Spleen (tissue), 11 donors: Measurements from ENCODE around the gene IRS2. TPM values are rescaled to one million over a fixed set of nuclear protein-coding genes. Genes with fewer than 3 reads are reported as not detected.

ENCODE experiments used
- DNase-seq: peaks from one replicate; pipeline ENCODE4 v3.0.0-alpha.2; 2020
- H3K27ac ChIP-seq, 8 donors: fragments of 200-600 bp; sonication (generic) in 7 of 8; 1 replicate in 4 of 8; 2 replicates in 4 of 8; pipeline versions ENCODE4 v1.5.0 to v1.8.0; 2016 to 2021; ENCODE audit warnings: inconsistent platforms in 4 of 8, mild to moderate bottlenecking in 4 of 8, moderate library complexity in 1 of 8
- H3K27me3 ChIP-seq, 7 donors: fragments of 200-600 bp; sonication (generic) in 6 of 7; replicated peaks in 1 of 7; 1 replicate in 4 of 7; 2 replicates in 3 of 7; pipeline versions ENCODE4 v1.5.0 to v1.8.0; 2016 to 2021; ENCODE audit warnings: inconsistent platforms in 3 of 7, mild to moderate bottlenecking in 1 of 7
- H3K36me3 ChIP-seq, 6 donors: fragments of 200-600 bp; sonication (generic) in 5 of 6; 1 replicate in 4 of 6; 2 replicates in 2 of 6; pipeline versions ENCODE4 v1.5.0 to v1.8.0; 2016 to 2021; ENCODE audit warnings: inconsistent platforms in 2 of 6
- H3K4me1 ChIP-seq, 6 donors: fragments of 200-600 bp; sonication (generic) in 5 of 6; 1 replicate in 3 of 6; 2 replicates in 3 of 6; pipeline versions ENCODE4 v1.5.0 to v1.8.0; 2016 to 2021; ENCODE audit warnings: inconsistent platforms in 3 of 6
- H3K4me3 ChIP-seq, 8 donors: fragments of 200-600 bp; sonication (generic) in 7 of 8; 1 replicate in 4 of 8; 2 replicates in 4 of 8; pipeline versions ENCODE4 v1.5.0 to v1.8.0; 2016 to 2021; ENCODE audit warnings: inconsistent platforms in 4 of 8, mild to moderate bottlenecking in 4 of 8, moderate library complexity in 2 of 8
- H3K9me3 ChIP-seq, 8 donors: fragments of 200-600 bp; sonication (generic) in 7 of 8; 1 replicate in 4 of 8; 2 replicates in 4 of 8; pipeline versions ENCODE4 v1.5.0 to v1.8.0; 2016 to 2021; ENCODE audit warnings: inconsistent platforms in 4 of 8
- POLR2A ChIP-seq, 3 donors: fragments of 450-650 bp; IDR thresholded peaks; one replicate each; pipeline ENCODE4 v1.5.1; 2017; ENCODE audit warnings: antibody characterized with exemption in 3 of 3, mild to moderate bottlenecking in 1 of 3
- POLR2AphosphoS5 ChIP-seq, 3 donors: sonication (generic); formaldehyde crosslinking; IDR thresholded peaks; one replicate each; pipeline ENCODE4 v1.5.1; 2017; ENCODE audit warnings: antibody characterized with exemption in 3 of 3
- WGBS, 5 donors: extraction: QIAGEN DNeasy Blood & Tissue Kit in 3 of 5; methylation state at CpG; one replicate each; pipeline versions ENCODE4 v1.1.5 to v1.1.7; 2013 to 2018; 5-methylcytosine and 5-hydroxymethylcytosine counted together
- intact Hi-C: fragments of 100-400 bp; cut with DNase I; formaldehyde crosslinking; loops from one replicate; pipeline ENCODE4 v1.15.0; 2023; ENCODE audit warnings: low total_unique reads
- polyA plus RNA-seq, 3 donors: library from polyadenylated mRNA; stranded (reverse); fragments of 200-250 nt; gene quantifications; one replicate each; pipeline ENCODE4 v1.2.1, GENCODE V29; 2013
- total RNA-seq, 7 donors: library from RNA; depleted of rRNA in 3 of 7; stranded (reverse); fragments of >200 nt in 3 of 7; fragmentation: NEBNext Ultra II Directional in 4 of 7; extraction: Animal tissue kit (Norgen Biotek cat#: 25700) in 4 of 7; gene quantifications; one replicate each; pipeline versions ENCODE4 v1.1.0 to v1.2.1, GENCODE V29; 2016 to 2021
- TF ChIP-seq, protein P1 (sequence below), 11 experiments: fragments of 200-600 bp in 7 of 11; fragments of 450-650 bp in 4 of 11; sonication (generic) in 4 of 11; IDR thresholded peaks in 8 of 11; conservative IDR thresholded peaks in 3 of 11; 1 replicate in 7 of 11; 2 replicates in 4 of 11; pipeline versions ENCODE4 v1.4.0 to v1.8.0; 2016 to 2021; ENCODE audit warnings: antibody characterized with exemption in 11 of 11, inconsistent platforms in 4 of 11, mild to moderate bottlenecking in 1 of 11
- donor health status: healthy with polysubstance abuse.
- donor health status: DM: no; HTN: no; CAD: no; lungs with moderate emphysema.
- donor health status: DM: no; HTN: no; CAD: no.
- donor health status: Bipolar disorder and iron deficiency.
- donor health status: healthy.
- donor health status: DM: no; HTN: no; CAD: no.
- donor health status: DM: yes; HTN: yes; CAD: no.

Gene IRS2
- total and polyA plus RNA-seq, 10 donors = 1.4 to 31.3 (median 13.5) TPM

DNA sequence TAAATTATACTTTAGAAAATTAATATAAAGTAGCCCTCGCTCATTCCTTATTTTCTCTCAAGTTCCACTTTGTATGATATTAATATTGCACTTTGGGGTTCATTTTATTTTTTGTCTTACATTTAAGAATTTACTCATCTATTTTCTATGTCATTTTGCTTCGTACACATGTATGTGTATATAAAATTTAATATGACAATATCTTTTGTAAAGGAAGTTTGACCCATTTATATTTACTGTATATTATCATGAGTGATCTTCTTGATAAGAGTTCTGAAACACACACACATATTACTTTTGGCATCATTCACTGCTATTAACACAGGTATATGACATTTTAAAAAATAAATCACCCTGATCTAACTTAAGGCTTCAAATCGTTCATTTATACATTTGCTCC is 83.1 kb downstream of the IRS2 start:
- no peak overlapping the region for H3K27ac ChIP-seq
- no peak overlapping the region for H3K4me3 ChIP-seq
- 86 to 95% (median 92%) methylated on average over 3 of the region's 3 CpGs for WGBS, 5 donors

More for the DNA sequence above, 83.1 kb downstream of the IRS2 start:
- no peak for DNase-seq
- intact Hi-C loops = no loop called here
- Histone ChIP-seq H3K9me3 (no peaks in the 10 kb centered on the region), H3K27me3 (peaks cover 0 to 48% (median 7%) of the 10 kb centered on the region in 7 donors), H3K4me1 (peaks cover 0 to 57% (median 13%) of the 10 kb centered on the region in 6 donors), H3K36me3 (no peaks in the 10 kb centered on the region)
- no peak for TF ChIP-seq POLR2AphosphoS5 (IDR thresholded peaks at IDR 0.05)
- TF ChIP-seq, protein P1, sequence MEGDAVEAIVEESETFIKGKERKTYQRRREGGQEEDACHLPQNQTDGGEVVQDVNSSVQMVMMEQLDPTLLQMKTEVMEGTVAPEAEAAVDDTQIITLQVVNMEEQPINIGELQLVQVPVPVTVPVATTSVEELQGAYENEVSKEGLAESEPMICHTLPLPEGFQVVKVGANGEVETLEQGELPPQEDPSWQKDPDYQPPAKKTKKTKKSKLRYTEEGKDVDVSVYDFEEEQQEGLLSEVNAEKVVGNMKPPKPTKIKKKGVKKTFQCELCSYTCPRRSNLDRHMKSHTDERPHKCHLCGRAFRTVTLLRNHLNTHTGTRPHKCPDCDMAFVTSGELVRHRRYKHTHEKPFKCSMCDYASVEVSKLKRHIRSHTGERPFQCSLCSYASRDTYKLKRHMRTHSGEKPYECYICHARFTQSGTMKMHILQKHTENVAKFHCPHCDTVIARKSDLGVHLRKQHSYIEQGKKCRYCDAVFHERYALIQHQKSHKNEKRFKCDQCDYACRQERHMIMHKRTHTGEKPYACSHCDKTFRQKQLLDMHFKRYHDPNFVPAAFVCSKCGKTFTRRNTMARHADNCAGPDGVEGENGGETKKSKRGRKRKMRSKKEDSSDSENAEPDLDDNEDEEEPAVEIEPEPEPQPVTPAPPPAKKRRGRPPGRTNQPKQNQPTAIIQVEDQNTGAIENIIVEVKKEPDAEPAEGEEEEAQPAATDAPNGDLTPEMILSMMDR (IDR thresholded peaks at IDR 0.05 in 8 of 11, conservative IDR thresholded peaks at IDR 0.05 in 3 of 11) = no peak
- TF ChIP-seq POLR2A (IDR thresholded peaks at IDR 0.05) = no peak
